Trophoblast cell (in vitro differentiated cells and primary cell): ENCODE measurements around the gene OTOG.

ENCODE experiments used
- DNase-seq, 2 donors: peaks; one replicate each; pipeline ENCODE4 v3.0.0-alpha.2; 2016
- H2AFZ ChIP-seq: 2 replicates; pipeline ENCODE4 v1.6.1; 2013; ENCODE audit warnings: low read length, moderate library complexity, mild to moderate bottlenecking; ENCODE audit not compliant: insufficient read depth, poor library complexity
- H2AK5ac ChIP-seq: 2 replicates; pipeline ENCODE4 v1.6.1; 2013; ENCODE audit warnings: mild to moderate bottlenecking, low read length
- H2BK120ac ChIP-seq: 2 replicates; pipeline ENCODE4 v1.6.1; 2013; ENCODE audit warnings: low read length, mild to moderate bottlenecking, moderate library complexity; ENCODE audit not compliant: insufficient read depth, poor library complexity
- H2BK12ac ChIP-seq: 2 replicates; pipeline ENCODE4 v1.6.1; 2013; ENCODE audit warnings: mild to moderate bottlenecking, low read length, moderate library complexity
- H2BK5ac ChIP-seq: 2 replicates; pipeline ENCODE4 v1.6.1; 2013; ENCODE audit warnings: low read length, low read depth, moderate library complexity, mild to moderate bottlenecking; ENCODE audit not compliant: poor library complexity
- H3K14ac ChIP-seq: 2 replicates; pipeline ENCODE4 v1.6.1; 2013; ENCODE audit warnings: mild to moderate bottlenecking, low read length
- H3K18ac ChIP-seq: 2 replicates; pipeline ENCODE4 v1.6.1; 2013; ENCODE audit warnings: mild to moderate bottlenecking, low read length
- H3K23ac ChIP-seq: 2 replicates; pipeline ENCODE4 v1.6.1; 2013; ENCODE audit warnings: low read length
- H3K27ac ChIP-seq: 2 replicates; pipeline ENCODE4 v1.5.1; 2013; ENCODE audit warnings: low read depth, mild to moderate bottlenecking, inconsistent platforms, low read length, moderate library complexity
- H3K27me3 ChIP-seq: 2 replicates; pipeline ENCODE4 v1.6.1; 2013; ENCODE audit warnings: inconsistent platforms, mild to moderate bottlenecking, low read length, moderate library complexity; ENCODE audit not compliant: insufficient read depth
- H3K36me3 ChIP-seq, 2 experiments: 1 replicate in 1 of 2; 2 replicates in 1 of 2; pipeline ENCODE4 v1.6.1; 2013; ENCODE audit warnings: low read length in 2 of 2, mild to moderate bottlenecking in 2 of 2, moderate library complexity in 1 of 2; ENCODE audit not compliant: insufficient read depth in 2 of 2, control insufficient read depth in 1 of 2
- H3K4ac ChIP-seq: 2 replicates; pipeline ENCODE4 v1.6.1; 2013; ENCODE audit warnings: low read depth, mild to moderate bottlenecking, low read length, moderate library complexity
- H3K4me1 ChIP-seq, 2 experiments: 1 replicate in 1 of 2; 2 replicates in 1 of 2; pipeline ENCODE4 v1.6.1; 2013; ENCODE audit warnings: low read length in 2 of 2, mild to moderate bottlenecking in 2 of 2, moderate library complexity in 1 of 2; ENCODE audit not compliant: insufficient read depth in 2 of 2, control insufficient read depth in 1 of 2
- H3K4me2 ChIP-seq: 2 replicates; pipeline ENCODE4 v1.6.1; 2013; ENCODE audit warnings: inconsistent platforms, mild to moderate bottlenecking, low read length, moderate library complexity
- H3K4me3 ChIP-seq: 2 replicates; pipeline ENCODE4 v1.5.1; 2013; ENCODE audit warnings: mild to moderate bottlenecking, low read depth, low read length, inconsistent platforms
- H3K79me1 ChIP-seq: one replicate; pipeline ENCODE4 v1.6.1; 2013; ENCODE audit warnings: low read length
- H3K79me2 ChIP-seq: 2 replicates; pipeline ENCODE4 v1.6.1; 2013; ENCODE audit warnings: low read length, mild to moderate bottlenecking; ENCODE audit not compliant: control insufficient read depth, insufficient read depth, poor library complexity
- H3K9ac ChIP-seq: 2 replicates; pipeline ENCODE4 v1.6.1; 2013; ENCODE audit warnings: mild to moderate bottlenecking, low read length
- H3K9me3 ChIP-seq: 2 replicates; pipeline ENCODE4 v1.6.1; 2013; ENCODE audit warnings: low read depth, mild to moderate bottlenecking, control low read depth, inconsistent platforms, low read length; ENCODE audit not compliant: insufficient read depth
- H4K12ac ChIP-seq: 2 replicates; pipeline ENCODE4 v1.6.1; 2013; ENCODE audit warnings: low read depth, mild to moderate bottlenecking, low read length, moderate library complexity
- H4K8ac ChIP-seq: 2 replicates; pipeline ENCODE4 v1.6.1; 2013; ENCODE audit warnings: low read depth, mild to moderate bottlenecking, low read length, moderate library complexity
- H4K91ac ChIP-seq: one replicate; pipeline ENCODE4 v1.6.1; 2013; ENCODE audit warnings: low read depth, mild to moderate bottlenecking, low read length, moderate library complexity
- WGBS: extraction: QIAGEN DNeasy Blood & Tissue Kit; methylation state at CpG from one replicate; pipeline ENCODE4 v1.1.7; 2013; ENCODE audit warnings: missing lambda C conversion rate; ENCODE audit not compliant: insufficient read length, insufficient coverage; ENCODE audit errors: extremely low coverage; 5-methylcytosine and 5-hydroxymethylcytosine counted together

OTOG gene

GRCh38 chr11:17563961-17564686, 17.1 kb downstream of the OTOG start:
- Histone ChIP-seq H4K8ac (no peak overlapping the region), H4K12ac (no peak overlapping the region), H2BK120ac (no peak overlapping the region), H3K23ac (no peak overlapping the region), H2BK12ac (no peak overlapping the region), H3K27ac (no peak overlapping the region), H3K9me3 (no peaks in the 10 kb centered on the region), H2AK5ac (no peak overlapping the region), H3K9ac (no peak overlapping the region), H4K91ac (no peak overlapping the region), H3K79me2 (no peaks in the 10 kb centered on the region), H3K79me1 (no peaks in the 10 kb centered on the region), H3K4me2 (no peak overlapping the region), H3K4ac (no peak overlapping the region), H2AFZ (no peak overlapping the region), H3K14ac (no peak overlapping the region), H3K27me3 (no peaks in the 10 kb centered on the region), H3K18ac (no peak overlapping the region), H3K4me3 (no peak overlapping the region), H3K4me1 (peaks cover 2% of the 10 kb centered on the region in 2 experiments), H2BK5ac (no peak overlapping the region), H3K36me3 (no peaks in the 10 kb centered on the region)
- WGBS = no CpG with 5 or more reads among the region's 4 CpGs
- DNase-seq = no peak

GRCh38 chr11:17564687-17565042, 17.6 kb downstream of the OTOG start:
- no peak overlapping the region for H3K18ac ChIP-seq
- H3K36me3 ChIP-seq = no peaks in the 10 kb centered on the region
- H3K27ac ChIP-seq = no peak overlapping the region
- peaks cover 2% of the 10 kb centered on the region in 2 experiments for H3K4me1 ChIP-seq
- no CpG with 5 or more reads among the region's 2 CpGs for WGBS
- no peak overlapping the region for H4K8ac ChIP-seq
- no peak overlapping the region for H2BK5ac ChIP-seq
- H2AFZ ChIP-seq = no peak overlapping the region
- no peaks in the 10 kb centered on the region for H3K79me1 ChIP-seq
- H4K12ac ChIP-seq = no peak overlapping the region
- H3K9ac ChIP-seq = no peak overlapping the region
- no peak overlapping the region for H2BK120ac ChIP-seq
- H3K4ac ChIP-seq = no peak overlapping the region
- H3K27me3 ChIP-seq = no peaks in the 10 kb centered on the region
- no peaks in the 10 kb centered on the region for H3K79me2 ChIP-seq
- H3K9me3 ChIP-seq = no peaks in the 10 kb centered on the region
- no peak overlapping the region for H3K4me2 ChIP-seq
- H3K14ac ChIP-seq = no peak overlapping the region
- no peak overlapping the region for H3K23ac ChIP-seq
- no peak overlapping the region for H3K4me3 ChIP-seq
- H4K91ac ChIP-seq = no peak overlapping the region
- no peak for DNase-seq
- H2BK12ac ChIP-seq = no peak overlapping the region
- no peak overlapping the region for H2AK5ac ChIP-seq

DNA sequence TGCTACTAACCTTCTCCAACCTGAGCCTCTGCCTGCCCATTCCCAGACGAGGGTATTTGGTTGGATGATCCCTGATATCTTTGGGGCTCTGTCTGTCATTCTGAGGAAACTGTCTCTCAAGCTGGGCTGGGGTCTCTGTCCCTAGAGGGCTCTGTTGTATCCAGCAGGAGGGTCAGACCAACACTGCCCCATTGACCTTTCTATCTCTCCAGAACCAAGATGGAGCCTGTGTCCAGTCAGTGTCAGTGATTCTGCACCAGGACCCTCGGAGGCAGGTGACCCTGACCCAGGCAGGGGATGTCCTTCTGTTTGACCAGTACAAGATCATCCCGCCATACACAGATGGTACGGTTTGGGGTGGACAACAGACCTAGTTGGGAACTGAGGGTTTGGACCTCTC, 21.9 kb downstream of the OTOG start:
- no CpG with 5 or more reads among the region's 4 CpGs for WGBS

GRCh38 chr11:17570034-17570433, 23.0 kb downstream of the OTOG start:
- Histone ChIP-seq H4K91ac (no peak overlapping the region), H2BK12ac (no peak overlapping the region), H3K14ac (no peak overlapping the region), H2AFZ (no peak overlapping the region), H3K9ac (no peak overlapping the region), H3K27ac (no peak overlapping the region), H4K8ac (no peak overlapping the region), H3K4ac (no peak overlapping the region), H2AK5ac (no peak overlapping the region), H3K18ac (no peak overlapping the region), H3K27me3 (no peaks in the 10 kb centered on the region), H3K9me3 (no peaks in the 10 kb centered on the region), H3K4me3 (no peak overlapping the region), H4K12ac (no peak overlapping the region), H2BK5ac (no peak overlapping the region), H3K4me2 (no peak overlapping the region), H3K4me1 (no peaks in the 10 kb centered on the region), H3K23ac (no peak overlapping the region), H3K79me1 (no peaks in the 10 kb centered on the region), H3K36me3 (no peaks in the 10 kb centered on the region), H3K79me2 (no peaks in the 10 kb centered on the region), H2BK120ac (no peak overlapping the region)
- DNase-seq = no peak
- no CpG with 5 or more reads among the region's 23 CpGs for WGBS

More for the DNA sequence above, 21.9 kb downstream of the OTOG start:
- H2BK12ac ChIP-seq = no peak overlapping the region
- no peaks in the 10 kb centered on the region for H3K27me3 ChIP-seq
- no peak overlapping the region for H2AK5ac ChIP-seq
- no peaks in the 10 kb centered on the region for H3K79me2 ChIP-seq
- no peaks in the 10 kb centered on the region for H3K4me1 ChIP-seq
- no peaks in the 10 kb centered on the region for H3K79me1 ChIP-seq
- no peak overlapping the region for H2BK120ac ChIP-seq
- no peak for DNase-seq
- no peak overlapping the region for H3K4ac ChIP-seq
- H3K36me3 ChIP-seq = no peaks in the 10 kb centered on the region
- H3K9ac ChIP-seq = no peak overlapping the region
- no peak overlapping the region for H3K23ac ChIP-seq
- H2BK5ac ChIP-seq = no peak overlapping the region
- H3K18ac ChIP-seq = no peak overlapping the region
- H3K27ac ChIP-seq = no peak overlapping the region
- no peak overlapping the region for H3K4me3 ChIP-seq
- no peak overlapping the region for H2AFZ ChIP-seq
- no peak overlapping the region for H3K14ac ChIP-seq
- no peak overlapping the region for H3K4me2 ChIP-seq
- H4K91ac ChIP-seq = no peak overlapping the region
- no peak overlapping the region for H4K12ac ChIP-seq
- no peak overlapping the region for H4K8ac ChIP-seq
- no peaks in the 10 kb centered on the region for H3K9me3 ChIP-seq
